ENCODE measurements around the gene ATP9A. TPM values are rescaled to one million over a fixed set of nuclear protein-coding genes. Genes with fewer than 3 reads are reported as not detected.

The ATP9A gene
- total RNA-seq, 2 experiments from 2014 or later: 1.4 to 1.6 TPM

- DNase-seq: no peak
Observed at GRCh38 chr20:51594236-51595057, 173.7 kb downstream of the ATP9A start.

DNA sequence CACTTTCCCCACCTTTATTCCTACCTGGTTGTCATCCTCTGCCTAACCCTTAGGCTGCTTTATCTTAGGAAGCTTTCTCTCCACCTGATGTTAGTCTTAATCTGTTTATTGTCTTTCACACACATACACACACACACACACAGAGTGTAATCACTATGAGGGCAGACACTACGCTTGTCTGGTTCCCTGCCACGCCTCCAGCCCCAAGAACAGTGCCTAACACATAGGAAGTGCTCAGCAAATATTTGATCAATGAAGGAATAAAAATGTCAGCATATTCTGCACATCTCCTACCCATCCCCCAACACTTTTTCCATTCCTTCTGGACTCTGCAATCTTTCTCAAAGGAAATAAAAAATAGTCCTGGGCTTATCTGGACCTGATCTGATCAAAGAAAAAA lies 174.6 kb downstream of the ATP9A start:
- Mint-ChIP-seq H3K9me3 (no peaks in the 10 kb centered on the region), H3K27me3 (peaks cover 3% of the 10 kb centered on the region), H3K4me1 (ENCODE audit: low read depth) (peaks cover 44% of the 10 kb centered on the region), H3K27ac (no peak overlapping the region), H3K4me3 (no peak overlapping the region), H3K36me3 (no peaks in the 10 kb centered on the region)
- no peak for DNase-seq
- ChIA-PET POLR2A (no interaction called here), CTCF (interaction anchor here (1.5 to 5.5 kb wide), 5 partner anchors 19 to 215 kb away, joined by 4 to 53 read pairs (median 6); partner anchors contain the start of gene NFATC2)
- intact Hi-C loops (cut with micrococcal nuclease): no loop called here

More at GRCh38 chr20:51594236-51595057, 173.7 kb downstream of the ATP9A start:
- Mint-ChIP-seq H3K4me3 (no peak overlapping the region), H3K27ac (peak overlapping the region; percentile 62), H3K9me3 (no peaks in the 10 kb centered on the region), H3K36me3 (no peaks in the 10 kb centered on the region), H3K27me3 (peaks cover 7% of the 10 kb centered on the region), H3K4me1 (ENCODE audit: low read depth) (peaks cover 50% of the 10 kb centered on the region)
- intact Hi-C loops (cut with micrococcal nuclease): loop anchor here (2.0 to 5.0 kb wide), 4 partner anchors 38 to 208 kb away; no protein-coding TSS in a partner anchor
- ChIA-PET POLR2A (interaction anchor here (0.8 to 1.5 kb wide), 3 partner anchors 52 to 108 kb away, joined by 3 to 7 read pairs (median 5); partner anchors contain the start of gene NFATC2), CTCF (interaction anchor here (0.6 to 5.5 kb wide), 49 partner anchors 10 to 612 kb away, joined by 3 to 53 read pairs (median 4); partner anchors contain the start of gene NFATC2)

DNA sequence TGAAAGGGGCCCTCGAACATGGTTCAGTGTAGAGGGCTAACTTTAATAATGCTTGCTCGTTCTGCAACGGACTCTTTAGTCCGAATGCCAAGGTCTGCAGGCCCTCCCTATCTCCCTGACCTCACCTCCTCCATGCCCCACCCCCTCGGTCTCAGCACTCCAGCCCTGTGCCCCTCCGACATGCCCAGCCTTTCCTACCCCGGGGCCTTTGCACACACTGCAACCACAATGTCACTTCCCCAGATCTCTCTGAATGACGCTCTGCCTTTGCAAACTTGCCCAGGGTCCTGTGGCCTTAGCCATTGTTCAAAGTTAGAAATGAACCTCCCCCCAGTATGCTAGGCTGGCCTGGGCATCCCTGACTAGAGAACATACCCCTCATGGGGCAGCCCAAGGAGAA lies 175.6 kb downstream of the ATP9A start:
- POLR2A ChIA-PET: no interaction called here
- no peak for DNase-seq
- Mint-ChIP-seq H3K4me3 (no peak overlapping the region), H3K36me3 (no peaks in the 10 kb centered on the region), H3K9me3 (no peaks in the 10 kb centered on the region), H3K4me1 (ENCODE audit: low read depth) (peaks cover 33% of the 10 kb centered on the region), H3K27ac (no peak overlapping the region), H3K27me3 (peaks cover 3% of the 10 kb centered on the region)
- intact Hi-C loops (cut with micrococcal nuclease): no loop called here
- CTCF ChIA-PET: no interaction called here

DNA sequence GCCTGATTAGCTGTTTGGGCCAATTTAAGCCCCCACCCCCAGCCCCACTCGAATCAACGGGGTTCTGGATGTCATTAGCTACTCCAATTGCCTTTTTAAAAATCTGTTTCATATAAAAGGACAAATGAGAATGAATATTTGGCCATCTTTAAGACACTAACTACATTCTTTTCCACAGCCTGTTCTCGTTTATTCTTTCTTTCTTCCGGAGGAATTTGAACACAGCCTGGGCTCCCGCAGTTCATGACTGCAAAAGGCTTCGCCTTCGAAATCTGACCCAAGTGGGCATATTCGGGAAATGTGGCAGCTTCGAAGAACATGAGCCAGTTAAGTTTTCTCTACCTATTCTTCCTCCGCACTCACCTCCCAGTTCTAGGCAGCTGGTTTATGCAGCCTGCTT lies 176.3 kb downstream of the ATP9A start:
- Mint-ChIP-seq H3K27me3 (peaks cover 3% of the 10 kb centered on the region), H3K9me3 (no peaks in the 10 kb centered on the region), H3K4me1 (ENCODE audit: low read depth) (peaks cover 26% of the 10 kb centered on the region), H3K4me3 (no peak overlapping the region), H3K27ac (no peak overlapping the region), H3K36me3 (no peaks in the 10 kb centered on the region)
- ChIA-PET POLR2A (no interaction called here), CTCF (interaction anchor here (1.1 kb wide), 1 partner anchor 50 kb away, joined by 4 read pairs; the partner anchor contains the start of gene NFATC2)
- intact Hi-C loops (cut with micrococcal nuclease): no loop called here
- DNase-seq: no peak

DNA sequence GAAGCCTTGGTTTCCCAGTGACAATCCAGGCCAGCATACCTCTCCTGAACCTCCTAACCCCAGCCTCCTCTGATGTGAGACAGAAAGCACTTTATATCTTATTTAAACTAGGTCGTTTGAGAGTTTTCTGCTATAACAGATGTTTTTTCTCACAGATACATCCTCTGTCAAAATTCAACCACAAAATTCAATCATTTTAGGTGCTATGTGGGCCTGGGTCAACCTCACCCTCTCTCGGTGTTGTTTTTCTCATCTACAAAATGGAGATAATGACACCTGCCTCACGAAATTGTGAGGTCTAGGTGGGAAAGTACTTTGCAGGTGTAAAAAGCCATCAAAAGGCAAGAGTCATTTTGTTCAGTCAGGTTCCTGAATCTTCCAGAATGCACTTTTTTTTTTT lies 179.4 kb downstream of the ATP9A start:
- peaks cover 6% of the 10 kb centered on the region for H3K4me1 Mint-ChIP-seq (ENCODE audit: low read depth)
- H3K36me3 Mint-ChIP-seq: no peaks in the 10 kb centered on the region
- H3K9me3 Mint-ChIP-seq: no peaks in the 10 kb centered on the region
- no peak for DNase-seq
- ChIA-PET CTCF (no interaction called here), POLR2A (no interaction called here)
- no peak overlapping the region for H3K4me3 Mint-ChIP-seq
- no peaks in the 10 kb centered on the region for H3K27me3 Mint-ChIP-seq
- intact Hi-C loops (cut with micrococcal nuclease): no loop called here
- H3K27ac Mint-ChIP-seq: no peak overlapping the region

- intact Hi-C loops (cut with micrococcal nuclease): no loop called here
- Mint-ChIP-seq H3K4me1 (ENCODE audit: low read depth) (peaks cover 3% of the 10 kb centered on the region), H3K27ac (no peak overlapping the region), H3K36me3 (no peaks in the 10 kb centered on the region), H3K9me3 (no peaks in the 10 kb centered on the region), H3K4me3 (no peak overlapping the region), H3K27me3 (no peaks in the 10 kb centered on the region)
- POLR2A ChIA-PET: no interaction called here
- CTCF ChIA-PET: no interaction called here
- no peak for DNase-seq
Observed at GRCh38 chr20:51587145-51587544, 181.0 kb downstream of the ATP9A start.

DNA sequence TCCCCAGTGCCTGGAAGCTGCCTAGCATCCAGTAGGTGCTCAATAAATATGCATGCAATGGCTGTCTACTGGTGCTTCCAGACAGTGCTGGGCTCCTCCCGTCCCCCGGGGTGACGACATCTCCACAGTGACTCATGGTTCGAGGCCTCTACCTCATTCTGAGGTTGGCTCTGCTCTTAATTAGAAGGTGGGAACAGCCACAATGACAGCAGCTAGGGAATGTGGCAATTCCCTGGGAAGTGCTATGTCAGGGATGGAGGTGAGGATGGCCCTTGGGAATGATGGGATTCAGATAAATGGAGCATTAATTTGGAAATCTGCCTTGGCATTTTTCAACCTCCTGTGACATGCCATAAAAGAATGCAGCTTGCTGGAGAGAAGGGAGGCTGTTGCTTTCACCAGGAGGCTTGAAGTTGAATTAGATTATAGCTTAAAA lies 182.2 kb downstream of the ATP9A start:
- Mint-ChIP-seq H3K36me3 (no peaks in the 10 kb centered on the region), H3K27ac (no peak overlapping the region), H3K9me3 (no peaks in the 10 kb centered on the region), H3K4me3 (no peak overlapping the region), H3K27me3 (no peaks in the 10 kb centered on the region), H3K4me1 (ENCODE audit: low read depth) (peaks cover 3% of the 10 kb centered on the region)
- intact Hi-C loops (cut with micrococcal nuclease): no loop called here
- peak; percentile 28 for DNase-seq
- ChIA-PET POLR2A (no interaction called here), CTCF (interaction anchor here (0.6 to 1.1 kb wide), 4 partner anchors 8 to 207 kb away, joined by 3 to 5 read pairs (median 4); no protein-coding TSS in a partner anchor)

DNA sequence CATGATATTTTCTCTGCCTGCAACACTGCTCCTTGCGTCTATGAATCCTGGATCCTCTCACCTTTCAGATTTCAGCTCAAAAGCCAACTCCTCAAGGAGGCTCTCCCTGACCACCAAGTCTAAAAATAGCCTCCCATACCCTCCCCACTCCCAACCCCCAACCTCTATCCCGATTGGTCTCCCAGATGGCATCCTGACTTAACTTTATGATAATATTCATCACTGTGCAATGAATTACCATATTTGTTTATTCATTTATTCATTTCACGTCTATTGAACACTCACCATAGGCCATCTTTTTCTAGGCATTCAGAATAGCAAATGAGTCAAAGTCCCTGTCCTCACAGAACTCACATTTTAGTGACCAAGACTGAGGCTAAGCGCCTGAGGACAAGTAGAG lies 183.0 kb downstream of the ATP9A start:
- no peak overlapping the region for H3K27ac Mint-ChIP-seq
- H3K4me1 Mint-ChIP-seq (ENCODE audit: low read depth): peaks cover 3% of the 10 kb centered on the region
- no peaks in the 10 kb centered on the region for H3K27me3 Mint-ChIP-seq

DNA sequence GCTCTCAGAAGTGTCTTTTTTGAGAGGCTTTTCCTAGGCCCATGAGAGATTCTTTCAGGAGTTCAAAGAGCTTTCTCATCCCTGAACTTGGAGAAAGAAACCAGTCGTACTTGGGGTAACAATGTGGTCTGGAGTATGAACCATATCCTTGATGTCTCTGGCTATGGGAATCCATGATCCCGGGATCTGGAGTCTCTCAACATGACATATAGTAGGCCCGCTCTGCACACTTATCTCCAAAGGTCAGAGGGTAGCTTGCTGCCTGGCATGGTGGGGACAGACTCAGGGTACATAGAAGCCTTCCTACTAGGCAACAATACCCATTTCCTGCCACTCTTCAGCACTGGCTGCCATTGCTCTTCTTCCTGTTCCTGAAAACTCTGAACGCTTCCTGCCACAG lies 183.5 kb downstream of the ATP9A start:
- ChIA-PET CTCF (interaction anchor here (1.9 kb wide), 1 partner anchor 10 kb away, joined by 11 read pairs; no protein-coding TSS in a partner anchor), POLR2A (no interaction called here)
- H3K27me3 Mint-ChIP-seq: no peaks in the 10 kb centered on the region
- H3K4me3 Mint-ChIP-seq: no peak overlapping the region
- intact Hi-C loops (cut with micrococcal nuclease): no loop called here
- DNase-seq: no peak
- H3K27ac Mint-ChIP-seq: no peak overlapping the region
- H3K4me1 Mint-ChIP-seq (ENCODE audit: low read depth): peaks cover 3% of the 10 kb centered on the region
- H3K9me3 Mint-ChIP-seq: no peaks in the 10 kb centered on the region
- H3K36me3 Mint-ChIP-seq: no peaks in the 10 kb centered on the region

More for the DNA sequence above, 183.0 kb downstream of the ATP9A start:
- Mint-ChIP-seq H3K9me3 (no peaks in the 10 kb centered on the region), H3K4me3 (no peak overlapping the region), H3K36me3 (no peaks in the 10 kb centered on the region)
- intact Hi-C loops (cut with micrococcal nuclease): no loop called here
- DNase-seq: no peak
- ChIA-PET POLR2A (no interaction called here), CTCF (no interaction called here)

DNA sequence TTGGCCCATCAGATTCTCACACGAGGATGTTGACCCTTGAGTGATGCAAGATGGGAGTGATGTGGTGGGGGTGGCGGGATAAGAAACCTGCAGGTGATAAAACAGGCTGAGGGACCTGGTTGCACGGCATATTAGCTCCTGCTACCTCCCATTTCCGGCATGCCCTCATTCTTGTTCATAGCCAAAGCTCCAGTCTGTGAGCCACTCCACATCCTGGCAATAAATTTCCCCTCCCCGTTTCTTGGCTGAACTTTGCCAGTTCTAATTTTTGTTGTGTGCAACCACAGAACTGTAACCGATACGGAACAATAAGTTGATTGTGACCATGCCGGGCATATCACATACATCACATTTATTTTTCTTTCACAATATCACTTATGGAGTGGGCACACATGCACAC lies 184.1 kb downstream of the ATP9A start:
- peaks cover 3% of the 10 kb centered on the region for H3K4me1 Mint-ChIP-seq (ENCODE audit: low read depth)
- no peak overlapping the region for H3K27ac Mint-ChIP-seq
- ChIA-PET POLR2A (no interaction called here), CTCF (interaction anchor here (1.9 kb wide), 1 partner anchor 11 kb away, joined by 11 read pairs; no protein-coding TSS in a partner anchor)
- H3K36me3 Mint-ChIP-seq: no peaks in the 10 kb centered on the region
- intact Hi-C loops (cut with micrococcal nuclease): no loop called here
- no peak overlapping the region for H3K4me3 Mint-ChIP-seq
- no peaks in the 10 kb centered on the region for H3K9me3 Mint-ChIP-seq
- DNase-seq: no peak
- no peaks in the 10 kb centered on the region for H3K27me3 Mint-ChIP-seq

GRCh38 chr20:51583499-51583898 lies 184.7 kb downstream of the ATP9A start:
- ChIA-PET POLR2A (no interaction called here), CTCF (interaction anchor here (1.9 kb wide), 1 partner anchor 11 kb away, joined by 11 read pairs; no protein-coding TSS in a partner anchor)
- Mint-ChIP-seq H3K27ac (no peak overlapping the region), H3K4me3 (no peak overlapping the region), H3K27me3 (no peaks in the 10 kb centered on the region), H3K9me3 (no peaks in the 10 kb centered on the region), H3K4me1 (ENCODE audit: low read depth) (peaks cover 3% of the 10 kb centered on the region), H3K36me3 (no peaks in the 10 kb centered on the region)
- DNase-seq: no peak
- intact Hi-C loops (cut with micrococcal nuclease): no loop called here

GRCh38 chr20:51583073-51583472 lies 185.1 kb downstream of the ATP9A start:
- Mint-ChIP-seq H3K4me1 (ENCODE audit: low read depth) (peaks cover 3% of the 10 kb centered on the region), H3K27me3 (no peaks in the 10 kb centered on the region), H3K36me3 (no peaks in the 10 kb centered on the region), H3K4me3 (no peak overlapping the region), H3K27ac (no peak overlapping the region), H3K9me3 (no peaks in the 10 kb centered on the region)
- DNase-seq: no peak
- POLR2A ChIA-PET: no interaction called here
- CTCF ChIA-PET: interaction anchor here (1.9 kb wide), 1 partner anchor 12 kb away, joined by 11 read pairs; no protein-coding TSS in a partner anchor
- intact Hi-C loops (cut with micrococcal nuclease): no loop called here
